Activated CD8-positive, alpha-beta memory T cell treated with anti-CD3 and anti-CD28 coated beads, Interleukin-2, amount 50 U/mL, for 1 hour (primary cell): ENCODE data around the gene DDX52.
"Not testable (repeated sequence)": the region's sequence is repeated elsewhere in the genome, so short reads cannot be mapped to it uniquely, and the experiment has no call there.

Source experiments
- DNase-seq: peaks from one replicate; pipeline ENCODE4 v3.0.0-alpha.2; 2020; ENCODE audit errors: extremely low read depth

Gene DDX52, protein sequence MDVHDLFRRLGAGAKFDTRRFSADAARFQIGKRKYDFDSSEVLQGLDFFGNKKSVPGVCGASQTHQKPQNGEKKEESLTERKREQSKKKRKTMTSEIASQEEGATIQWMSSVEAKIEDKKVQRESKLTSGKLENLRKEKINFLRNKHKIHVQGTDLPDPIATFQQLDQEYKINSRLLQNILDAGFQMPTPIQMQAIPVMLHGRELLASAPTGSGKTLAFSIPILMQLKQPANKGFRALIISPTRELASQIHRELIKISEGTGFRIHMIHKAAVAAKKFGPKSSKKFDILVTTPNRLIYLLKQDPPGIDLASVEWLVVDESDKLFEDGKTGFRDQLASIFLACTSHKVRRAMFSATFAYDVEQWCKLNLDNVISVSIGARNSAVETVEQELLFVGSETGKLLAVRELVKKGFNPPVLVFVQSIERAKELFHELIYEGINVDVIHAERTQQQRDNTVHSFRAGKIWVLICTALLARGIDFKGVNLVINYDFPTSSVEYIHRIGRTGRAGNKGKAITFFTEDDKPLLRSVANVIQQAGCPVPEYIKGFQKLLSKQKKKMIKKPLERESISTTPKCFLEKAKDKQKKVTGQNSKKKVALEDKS

GRCh38 chr17:37643118-37643766, at the start of gene DDX52:
Gene DDX52, minus strand, starts transcription at chr17:37643446. Its CDS starts 26 bp downstream, at chr17:37643420.
- DNase-seq: peak; percentile 79

- no peak for DNase-seq
These were observed 48.6 kb upstream of the DDX52 start for GRCh38 chr17:37691807-37692206.

GRCh38 chr17:37689317-37689716, 46.1 kb upstream of the DDX52 start:
- no peak for DNase-seq

- DNase-seq: no peak
These were observed 40.3 kb upstream of the DDX52 start for GRCh38 chr17:37683454-37683984.

DNA sequence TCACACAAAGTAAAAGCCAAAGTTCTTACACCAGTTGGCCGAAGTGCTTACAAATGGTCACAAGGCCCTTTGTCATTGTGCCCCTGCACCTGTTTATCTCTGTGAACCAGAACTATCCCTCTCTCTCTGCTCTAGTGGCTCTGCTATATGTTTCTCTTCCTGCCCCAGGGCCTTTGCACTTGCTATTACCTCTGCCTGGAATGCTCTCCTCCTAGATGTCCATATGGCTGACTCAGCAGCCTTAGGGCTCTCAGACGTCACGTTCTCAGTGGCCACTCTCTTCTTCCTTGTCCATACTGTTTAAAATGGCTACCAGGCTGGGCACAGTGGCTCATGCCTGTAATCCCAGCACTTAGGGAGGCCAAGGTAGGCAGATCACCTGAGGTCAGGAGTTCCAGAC, 38.8 kb upstream of the DDX52 start:
- no peak for DNase-seq

- not testable (repeated sequence) for DNase-seq
These were observed 36.7 kb upstream of the DDX52 start for GRCh38 chr17:37679995-37680394.

- no peak for DNase-seq
These were observed 34.8 kb upstream of the DDX52 start for GRCh38 chr17:37678036-37678435.

GRCh38 chr17:37677021-37677420, 33.8 kb upstream of the DDX52 start:
- DNase-seq: no peak

GRCh38 chr17:37676115-37676925, 33.1 kb upstream of the DDX52 start:
- DNase-seq: no peak

DNA sequence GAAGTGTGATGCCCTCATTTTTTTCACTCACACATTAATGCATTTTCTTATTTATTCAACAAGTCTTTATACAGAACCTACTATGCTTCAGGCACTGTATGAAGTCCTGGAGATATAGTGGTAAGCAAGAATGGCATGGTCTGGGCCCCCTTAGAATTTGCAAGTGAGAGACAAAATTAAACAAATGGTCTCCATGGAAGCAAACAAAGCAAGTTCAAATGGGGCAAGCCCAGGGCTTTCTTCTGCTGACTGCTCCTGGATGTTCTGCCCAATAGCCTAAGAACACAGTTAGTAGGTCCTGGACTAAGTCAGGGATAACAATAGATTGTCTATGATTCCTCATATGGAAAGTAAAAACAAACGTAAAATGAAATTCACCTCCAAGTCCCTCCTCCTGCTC, 31.3 kb upstream of the DDX52 start:
- no peak for DNase-seq

GRCh38 chr17:37673386-37673785, 30.1 kb upstream of the DDX52 start:
- DNase-seq: no peak

GRCh38 chr17:37672548-37673078, 29.4 kb upstream of the DDX52 start:
- DNase-seq: no peak

DNA sequence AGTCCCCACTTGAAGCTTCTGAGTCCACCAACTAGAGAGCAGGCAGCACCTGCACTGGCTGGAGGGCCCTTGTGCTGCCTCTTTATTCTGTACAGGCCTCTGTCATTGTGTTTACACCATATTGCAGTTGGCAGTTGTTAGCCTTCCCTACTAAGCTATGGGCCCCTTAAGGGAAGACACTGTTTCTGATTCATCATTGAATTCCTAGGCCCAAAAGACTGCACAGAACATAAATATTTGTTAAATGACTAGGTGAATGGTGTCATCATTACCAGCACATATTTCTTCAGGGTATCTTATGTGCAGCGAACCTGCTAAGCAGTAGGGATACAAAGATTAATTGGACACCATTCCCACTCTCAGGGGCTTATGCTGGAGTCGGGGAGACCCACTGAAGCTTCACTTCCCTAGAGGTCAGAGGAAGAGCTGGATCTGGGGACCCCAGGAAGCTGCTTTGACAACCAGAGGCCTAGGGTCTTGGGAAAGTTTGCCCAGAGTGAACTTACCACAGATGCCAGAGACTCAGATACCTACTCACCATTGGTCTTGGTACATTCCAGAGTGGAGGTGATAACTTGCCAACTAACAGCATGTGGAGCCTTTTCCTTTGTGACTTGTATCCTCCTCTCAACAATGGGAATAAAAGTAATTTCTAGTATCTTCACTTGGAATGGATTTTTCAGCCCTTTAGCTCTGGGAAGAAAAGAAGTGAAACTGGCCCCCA, 28.7 kb upstream of the DDX52 start:
- DNase-seq: no peak

- no peak for DNase-seq
These were observed 28.0 kb upstream of the DDX52 start for GRCh38 chr17:37671028-37671823.

DNA sequence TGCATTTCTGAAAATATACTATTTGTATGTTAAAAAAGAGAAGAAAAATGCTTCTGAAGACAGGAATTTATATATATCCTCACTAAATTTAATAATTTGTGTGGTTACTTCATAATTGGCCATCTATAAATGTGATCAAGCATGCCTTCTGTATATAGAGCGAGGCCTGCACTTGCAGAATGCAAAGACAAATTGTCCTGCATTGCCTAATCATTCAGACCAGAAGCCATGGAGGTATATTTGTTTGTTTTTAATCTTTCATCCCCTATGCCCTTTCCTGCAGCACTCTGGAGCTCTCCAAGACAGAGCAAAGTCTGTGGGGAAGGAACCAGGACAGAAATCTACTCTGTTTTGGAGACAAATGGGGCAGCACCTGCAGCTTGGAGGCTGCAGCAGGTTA, 23.8 kb upstream of the DDX52 start:
- DNase-seq: no peak

GRCh38 chr17:37664214-37664613, 21.0 kb upstream of the DDX52 start:
- no peak for DNase-seq

DNA sequence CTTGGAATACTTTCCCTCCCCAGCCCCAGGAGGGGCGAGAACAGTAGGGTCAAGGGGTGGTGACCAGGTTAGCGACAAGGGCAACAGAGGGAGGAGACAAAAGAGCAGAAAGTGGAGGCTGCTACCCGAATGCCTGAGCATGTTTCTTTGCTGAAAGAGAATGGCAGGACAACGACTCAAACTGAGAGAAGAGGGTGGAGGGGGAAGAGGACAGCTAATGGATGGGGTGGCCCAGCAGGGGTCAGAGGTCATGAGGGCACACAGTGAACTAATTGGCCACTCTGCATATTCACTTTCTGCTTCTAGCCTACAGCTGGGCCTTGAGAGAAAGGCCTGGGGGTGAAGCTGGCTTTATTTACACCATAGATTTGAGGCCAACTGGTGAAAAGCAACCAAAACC, 19.1 kb upstream of the DDX52 start:
- no peak for DNase-seq

DNA sequence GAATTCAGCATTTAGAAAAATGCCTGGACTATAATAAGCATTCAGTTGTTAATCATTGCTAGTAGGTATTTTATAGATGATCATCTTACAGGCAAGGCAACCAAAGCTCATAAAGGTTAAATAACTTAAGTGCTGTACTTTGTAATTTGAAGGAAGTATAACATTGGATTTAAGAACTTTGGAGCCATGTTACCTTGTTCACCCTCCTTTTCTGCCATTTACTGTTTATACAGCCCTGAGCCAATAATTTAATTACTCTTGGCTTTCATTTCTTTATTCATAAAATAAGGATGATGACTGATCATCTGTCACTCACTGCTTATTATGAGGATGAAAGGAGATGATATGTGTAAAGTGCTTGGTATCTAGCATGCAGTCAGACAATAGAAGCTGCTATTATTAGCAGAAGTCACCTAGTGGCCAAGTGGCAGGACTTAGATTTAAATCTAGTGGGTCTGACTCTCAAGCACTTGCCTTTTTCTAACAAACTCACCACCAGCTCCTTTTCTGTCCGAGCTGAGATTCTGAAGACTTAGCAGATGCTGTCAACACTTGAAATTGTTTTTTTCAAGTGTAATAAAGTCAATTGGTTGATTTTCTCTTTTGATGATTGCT, 18.3 kb upstream of the DDX52 start:
- no peak for DNase-seq

DNA sequence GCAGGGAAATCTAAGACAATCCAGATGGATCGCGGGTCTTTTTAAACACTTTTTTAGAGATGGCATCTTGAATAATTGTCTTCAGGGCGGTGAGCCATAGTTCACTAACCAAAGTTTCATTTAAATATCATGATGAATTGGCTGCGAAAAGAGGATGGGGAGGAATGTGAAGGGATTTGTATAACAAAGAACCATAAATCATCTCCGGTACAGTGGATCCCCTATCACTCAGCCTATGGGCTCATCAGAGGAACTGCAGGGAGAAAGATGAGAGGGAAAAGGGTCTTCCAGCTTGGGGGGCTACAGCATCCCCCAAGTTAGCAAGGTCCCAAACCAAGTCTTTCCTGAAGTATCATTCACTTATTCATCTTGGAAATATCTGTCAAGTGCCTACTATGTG, 16.7 kb upstream of the DDX52 start:
- no peak for DNase-seq

GRCh38 chr17:37657202-37657601, 14.0 kb upstream of the DDX52 start:
- no peak for DNase-seq
